Psoas muscle (tissue), 8 donors: Measurements from ENCODE around the gene LCP2. TPM values are rescaled to one million over a fixed set of nuclear protein-coding genes. Genes with fewer than 3 reads are reported as not detected.

ENCODE experiments used
- ATAC-seq, 4 donors: fragments of 200-7000 bp; cut with Tn5 transposase; one replicate each; pipeline ENCODE4 v1.9.1; 2020; ENCODE audit warnings: moderate library complexity in 3 of 4, mild to moderate bottlenecking in 2 of 4
- DNase-seq, 2 donors: peaks; one replicate each; pipeline ENCODE4 v3.0.0-alpha.2; 2020
- H3K27ac ChIP-seq: fragments of 200-600 bp; one replicate; pipeline ENCODE4 v1.8.0; 2022
- H3K27me3 ChIP-seq, 3 donors: fragments of 200-600 bp in 1 of 3; one replicate each; pipeline versions ENCODE4 v1.6.1 to v1.8.0; 2013 to 2022; ENCODE audit warnings: low read length in 2 of 3, mild to moderate bottlenecking in 2 of 3, moderate library complexity in 1 of 3; ENCODE audit not compliant: insufficient read depth in 3 of 3
- H3K36me3 ChIP-seq, 2 donors: fragments of 200-600 bp in 1 of 2; one replicate each; pipeline versions ENCODE4 v1.6.1 to v1.8.0; 2013 to 2022; ENCODE audit warnings: low read depth in 1 of 2, mild to moderate bottlenecking in 1 of 2, moderate library complexity in 1 of 2; ENCODE audit not compliant: insufficient read depth in 1 of 2
- H3K4me1 ChIP-seq: fragments of 200-600 bp; one replicate; pipeline ENCODE4 v1.8.0; 2022
- H3K4me3 ChIP-seq: fragments of 200-600 bp; one replicate; pipeline ENCODE4 v1.8.0; 2022; ENCODE audit warnings: mild to moderate bottlenecking
- H3K9me3 ChIP-seq: fragments of 200-600 bp; one replicate; pipeline ENCODE4 v1.8.0; 2022
- WGBS, 3 donors: extraction: QIAGEN DNeasy Blood & Tissue Kit; methylation state at CpG; one replicate each; pipeline versions ENCODE4 v1.1.6 to v1.1.7; 2013; 5-methylcytosine and 5-hydroxymethylcytosine counted together
- intact Hi-C, 2 donors: fragments of 100-400 bp; cut with DNase I; formaldehyde crosslinking; loops; one replicate each; pipeline versions ENCODE4 v1.11.0 to v1.14.2; 2022
- polyA plus RNA-seq, 3 donors: library from polyadenylated mRNA; stranded (reverse); fragments of 200-250 nt; gene quantifications; one replicate each; pipeline ENCODE4 v1.2.3, GENCODE V29; 2013
- total RNA-seq, 4 donors: library from RNA; stranded (reverse); fragmentation: NEBNext Ultra II Directional in 2 of 4; extraction: Animal tissue kit (Norgen Biotek cat#: 25700) in 2 of 4; gene quantifications; one replicate each; pipeline versions ENCODE4 v1.2.1 to v1.2.4, GENCODE V29; 2021 to 2023
- TF ChIP-seq, protein P1 (sequence below): fragments of 200-600 bp; IDR thresholded peaks from one replicate; pipeline ENCODE4 v1.8.0; 2022; ENCODE audit warnings: antibody characterized with exemption
- donor health status: healthy with polysubstance abuse.
- donor health status: DM: no; HTN: no; CAD: no; lungs with moderate emphysema.
- donor health status: Bipolar disorder and iron deficiency.
- donor health status: healthy.
- donor health status: DM: yes; HTN: yes; CAD: no.
- donor health status: DM: no; HTN: no; CAD: no.
- donor health status: DM: no; HTN: no; CAD: no.
- donor health status: DM: yes; HTN: yes; CAD: no.

LCP2 gene
- total and polyA plus RNA-seq, 7 donors = 0.76 to 6.0 (median 4.2) TPM

- intact Hi-C loops = no loop called here
- ATAC-seq (peak; percentile 78 to 92 (median 88)), DNase-seq (peak; percentile 72 to 79)
- Histone ChIP-seq H3K9me3 (no peaks in the 10 kb centered on the region), H3K4me3 (no peak overlapping the region), H3K4me1 (no peaks in the 10 kb centered on the region), H3K36me3 (no peaks in the 10 kb centered on the region), H3K27me3 (peaks cover 0 to 2% (median 0%) of the 10 kb centered on the region in 3 donors), H3K27ac (peak overlapping the region; percentile 46)
- TF ChIP-seq, protein P1, sequence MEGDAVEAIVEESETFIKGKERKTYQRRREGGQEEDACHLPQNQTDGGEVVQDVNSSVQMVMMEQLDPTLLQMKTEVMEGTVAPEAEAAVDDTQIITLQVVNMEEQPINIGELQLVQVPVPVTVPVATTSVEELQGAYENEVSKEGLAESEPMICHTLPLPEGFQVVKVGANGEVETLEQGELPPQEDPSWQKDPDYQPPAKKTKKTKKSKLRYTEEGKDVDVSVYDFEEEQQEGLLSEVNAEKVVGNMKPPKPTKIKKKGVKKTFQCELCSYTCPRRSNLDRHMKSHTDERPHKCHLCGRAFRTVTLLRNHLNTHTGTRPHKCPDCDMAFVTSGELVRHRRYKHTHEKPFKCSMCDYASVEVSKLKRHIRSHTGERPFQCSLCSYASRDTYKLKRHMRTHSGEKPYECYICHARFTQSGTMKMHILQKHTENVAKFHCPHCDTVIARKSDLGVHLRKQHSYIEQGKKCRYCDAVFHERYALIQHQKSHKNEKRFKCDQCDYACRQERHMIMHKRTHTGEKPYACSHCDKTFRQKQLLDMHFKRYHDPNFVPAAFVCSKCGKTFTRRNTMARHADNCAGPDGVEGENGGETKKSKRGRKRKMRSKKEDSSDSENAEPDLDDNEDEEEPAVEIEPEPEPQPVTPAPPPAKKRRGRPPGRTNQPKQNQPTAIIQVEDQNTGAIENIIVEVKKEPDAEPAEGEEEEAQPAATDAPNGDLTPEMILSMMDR = no peak
- WGBS, 3 donors = 50 to 63% (median 56%) methylated on average over 15 of the region's 15 CpGs
These were observed 10.2 kb upstream of the LCP2 start for GRCh38 chr5:170307575-170308465.

DNA sequence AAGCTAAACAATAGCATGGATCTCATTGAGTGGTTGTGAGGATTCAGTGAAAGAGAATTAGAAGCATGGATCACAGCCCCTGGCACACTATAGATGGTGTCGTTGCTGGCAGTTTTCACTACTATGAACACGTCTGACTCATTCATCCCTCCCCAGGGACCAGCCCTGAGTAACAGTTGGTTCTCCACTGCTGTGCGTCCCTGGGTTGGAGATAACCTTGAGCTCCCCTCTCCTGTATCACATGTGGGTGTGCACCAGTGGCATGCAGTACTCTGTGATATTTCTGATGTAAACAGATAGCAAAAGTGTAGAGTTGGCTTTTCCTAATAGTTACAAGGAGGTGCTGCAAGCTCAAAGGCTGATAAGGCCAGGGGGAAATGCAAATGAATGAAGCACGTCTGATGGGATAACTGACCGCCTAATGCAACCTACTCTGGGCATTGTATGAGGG is 8.8 kb upstream of the LCP2 start:
- no peaks in the 10 kb centered on the region for H3K4me1 ChIP-seq
- peak; percentile 11 to 66 (median 50) for ATAC-seq
- H3K4me3 ChIP-seq = no peak overlapping the region
- TF ChIP-seq, protein P1 = no peak
- peaks cover 0 to 2% (median 0%) of the 10 kb centered on the region in 3 donors for H3K27me3 ChIP-seq
- peak; percentile 70 to 76 for DNase-seq
- intact Hi-C loops = no loop called here
- no peaks in the 10 kb centered on the region for H3K36me3 ChIP-seq
- H3K9me3 ChIP-seq = no peaks in the 10 kb centered on the region
- H3K27ac ChIP-seq = no peak overlapping the region
- WGBS, 3 donors = 43 to 50% (median 43%) methylated on average over 5 of the region's 5 CpGs

DNA sequence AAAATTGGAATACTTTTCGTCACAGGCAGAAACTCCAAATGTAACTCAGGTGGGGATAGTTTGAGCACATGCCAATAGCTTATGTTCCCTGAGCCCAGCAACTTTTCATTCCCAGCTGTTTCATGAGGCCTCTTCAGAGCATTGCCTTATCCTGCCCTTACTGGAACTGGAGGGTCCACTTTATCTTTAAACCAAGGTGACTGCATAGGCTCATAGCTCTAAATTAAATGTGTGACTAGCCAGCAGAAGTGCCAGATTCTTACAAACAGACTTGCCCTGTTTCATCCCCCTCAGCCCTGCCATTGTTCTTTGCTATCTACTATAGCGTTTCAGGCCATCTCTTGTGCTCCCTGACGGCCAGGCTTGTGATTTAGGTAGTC is 8.1 kb upstream of the LCP2 start:
- Histone ChIP-seq H3K9me3 (no peaks in the 10 kb centered on the region), H3K4me3 (no peak overlapping the region), H3K4me1 (no peaks in the 10 kb centered on the region), H3K27ac (no peak overlapping the region), H3K36me3 (no peaks in the 10 kb centered on the region), H3K27me3 (peaks cover 0 to 2% (median 0%) of the 10 kb centered on the region in 3 donors)
- TF ChIP-seq, protein P1 = no peak
- WGBS, 3 donors = 87 to 91% (median 88%) methylated on average over 3 of the region's 3 CpGs
- intact Hi-C loops = no loop called here
- DNase-seq (no peak), ATAC-seq (no peak)

DNA sequence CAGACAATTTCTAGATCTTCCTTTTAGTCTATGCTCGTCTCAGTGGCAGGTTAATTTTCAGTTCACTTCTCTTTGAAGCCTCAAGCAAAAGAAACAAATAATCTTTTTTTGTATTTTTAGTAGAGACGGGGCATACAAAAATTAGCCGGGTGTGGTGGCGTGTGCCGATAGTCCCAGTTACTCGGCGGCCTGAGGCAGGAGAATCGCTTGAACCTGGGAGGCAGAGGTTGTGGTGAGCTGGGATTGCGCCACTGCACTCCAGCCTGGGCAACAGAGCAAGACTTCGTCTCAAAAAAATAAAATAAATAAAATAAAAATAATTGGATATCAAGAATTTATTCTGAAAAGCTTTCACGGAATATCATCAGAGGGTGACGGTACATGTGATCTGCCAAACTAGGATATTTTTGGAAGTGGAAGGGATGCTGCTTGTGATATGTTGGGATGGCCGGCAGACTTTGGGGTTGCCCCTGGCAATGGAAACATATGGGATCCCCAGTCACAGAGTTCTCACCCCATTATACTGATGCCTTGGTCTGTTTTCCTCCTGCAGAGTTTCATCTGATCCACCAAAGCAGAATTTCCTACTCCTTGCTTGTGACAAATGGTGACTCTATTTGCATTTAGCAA is 7.6 kb upstream of the LCP2 start:
- Histone ChIP-seq H3K4me3 (no peak overlapping the region), H3K27ac (no peak overlapping the region), H3K36me3 (no peaks in the 10 kb centered on the region), H3K9me3 (no peaks in the 10 kb centered on the region), H3K4me1 (no peaks in the 10 kb centered on the region), H3K27me3 (no peaks in the 10 kb centered on the region)
- TF ChIP-seq, protein P1 = no peak
- ATAC-seq = no peak
- 95 to 97% (median 97%) methylated on average over 13 of the region's 13 CpGs for WGBS, 3 donors
- intact Hi-C loops = no loop called here
- no peak for DNase-seq
